GM23338 (cell line): ENCODE measurements around the gene EDIL3.

ENCODE experiments used
- CREB1 ChIP-seq: fragments of 250-450 bp; sonication (Bioruptor Pico); IDR thresholded peaks from 2 replicates; pipeline ENCODE4 v1.5.0; 2020; ENCODE audit warnings: low read depth, mild to moderate bottlenecking, moderate library complexity
- EZH2 ChIP-seq: fragments of 200-600 bp; sonication (generic); IDR thresholded peaks from one replicate; pipeline ENCODE4 v1.8.0; 2017; ENCODE audit warnings: antibody characterized with exemption, mild to moderate bottlenecking, low read depth; ENCODE audit not compliant: unreplicated experiment
- EZH2phosphoT487 ChIP-seq: fragments of 200-600 bp; sonication (generic); IDR thresholded peaks from one replicate; pipeline ENCODE4 v1.8.1; 2018; ENCODE audit warnings: antibody characterized with exemption; ENCODE audit not compliant: unreplicated experiment
- JUNB ChIP-seq: IDR thresholded peaks from one replicate; pipeline ENCODE4 v1.6.1; 2016; ENCODE audit warnings: antibody characterized with exemption; ENCODE audit not compliant: unreplicated experiment
- POLR2AphosphoS5 ChIP-seq: IDR thresholded peaks from 2 replicates; pipeline ENCODE4 v1.6.1; 2016; ENCODE audit warnings: antibody characterized with exemption, low read depth
- STAT1 ChIP-seq: IDR thresholded peaks from one replicate; pipeline ENCODE4 v1.6.1; 2016; ENCODE audit warnings: antibody characterized with exemption; ENCODE audit not compliant: unreplicated experiment
- ZNF114 ChIP-seq: fragments of 250-450 bp; sonication (Bioruptor Pico); IDR thresholded peaks from 2 replicates; pipeline ENCODE4 v1.5.0; 2020; ENCODE audit warnings: mild to moderate bottlenecking, moderate library complexity
- ZNF331 ChIP-seq: fragments of 250-450 bp; sonication (Bioruptor Pico); IDR thresholded peaks from 2 replicates; pipeline ENCODE4 v1.5.0; 2020; ENCODE audit warnings: low read depth, mild to moderate bottlenecking, moderate library complexity
- TF ChIP-seq, protein P1 (sequence below), 2 experiments: fragments of 200-600 bp in 1 of 2; sonication (generic) in 1 of 2; conservative IDR thresholded peaks; 2 replicates each; pipeline versions ENCODE4 v1.5.1 to v1.6.1; 2016 to 2017; ENCODE audit warnings: antibody characterized with exemption in 2 of 2, low read depth in 2 of 2, mild to moderate bottlenecking in 2 of 2, moderate library complexity in 1 of 2
- TF ChIP-seq, protein P2 (sequence below): IDR thresholded peaks from one replicate; pipeline ENCODE4 v1.6.1; 2018; ENCODE audit warnings: antibody characterized with exemption; ENCODE audit not compliant: unreplicated experiment
- TF ChIP-seq, protein P3 (sequence below): IDR thresholded peaks from 2 replicates; pipeline ENCODE4 v1.6.1; 2016; ENCODE audit warnings: antibody characterized with exemption

DNA sequence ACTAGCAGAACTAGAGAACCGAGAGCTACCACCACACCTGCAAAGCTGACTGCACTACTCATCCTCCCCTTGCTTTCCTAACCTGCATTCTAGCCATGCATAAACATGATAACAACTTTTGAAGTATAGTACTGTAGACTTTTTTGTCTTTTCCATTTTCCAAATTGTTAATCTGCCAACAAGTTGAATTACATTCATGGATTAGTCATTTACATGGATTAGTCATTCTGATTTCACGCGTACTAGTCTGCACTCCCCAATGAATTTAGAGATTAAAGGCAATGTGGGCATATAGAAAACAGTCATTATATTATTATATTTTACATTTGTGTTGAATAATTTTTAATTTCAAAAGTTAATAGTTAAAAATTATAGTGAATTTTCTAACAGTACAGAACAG, 81.4 kb downstream of the EDIL3 start:
- TF ChIP-seq, protein P1, sequence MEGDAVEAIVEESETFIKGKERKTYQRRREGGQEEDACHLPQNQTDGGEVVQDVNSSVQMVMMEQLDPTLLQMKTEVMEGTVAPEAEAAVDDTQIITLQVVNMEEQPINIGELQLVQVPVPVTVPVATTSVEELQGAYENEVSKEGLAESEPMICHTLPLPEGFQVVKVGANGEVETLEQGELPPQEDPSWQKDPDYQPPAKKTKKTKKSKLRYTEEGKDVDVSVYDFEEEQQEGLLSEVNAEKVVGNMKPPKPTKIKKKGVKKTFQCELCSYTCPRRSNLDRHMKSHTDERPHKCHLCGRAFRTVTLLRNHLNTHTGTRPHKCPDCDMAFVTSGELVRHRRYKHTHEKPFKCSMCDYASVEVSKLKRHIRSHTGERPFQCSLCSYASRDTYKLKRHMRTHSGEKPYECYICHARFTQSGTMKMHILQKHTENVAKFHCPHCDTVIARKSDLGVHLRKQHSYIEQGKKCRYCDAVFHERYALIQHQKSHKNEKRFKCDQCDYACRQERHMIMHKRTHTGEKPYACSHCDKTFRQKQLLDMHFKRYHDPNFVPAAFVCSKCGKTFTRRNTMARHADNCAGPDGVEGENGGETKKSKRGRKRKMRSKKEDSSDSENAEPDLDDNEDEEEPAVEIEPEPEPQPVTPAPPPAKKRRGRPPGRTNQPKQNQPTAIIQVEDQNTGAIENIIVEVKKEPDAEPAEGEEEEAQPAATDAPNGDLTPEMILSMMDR (conservative IDR thresholded peaks at IDR 0.05; ENCODE audit: low read depth in 2 of 2), result no peak
- no peak for TF ChIP-seq EZH2
- TF ChIP-seq CREB1 (CRISPR knock-in tag), result no peak
- TF ChIP-seq JUNB, result no peak
- TF ChIP-seq, protein P2, sequence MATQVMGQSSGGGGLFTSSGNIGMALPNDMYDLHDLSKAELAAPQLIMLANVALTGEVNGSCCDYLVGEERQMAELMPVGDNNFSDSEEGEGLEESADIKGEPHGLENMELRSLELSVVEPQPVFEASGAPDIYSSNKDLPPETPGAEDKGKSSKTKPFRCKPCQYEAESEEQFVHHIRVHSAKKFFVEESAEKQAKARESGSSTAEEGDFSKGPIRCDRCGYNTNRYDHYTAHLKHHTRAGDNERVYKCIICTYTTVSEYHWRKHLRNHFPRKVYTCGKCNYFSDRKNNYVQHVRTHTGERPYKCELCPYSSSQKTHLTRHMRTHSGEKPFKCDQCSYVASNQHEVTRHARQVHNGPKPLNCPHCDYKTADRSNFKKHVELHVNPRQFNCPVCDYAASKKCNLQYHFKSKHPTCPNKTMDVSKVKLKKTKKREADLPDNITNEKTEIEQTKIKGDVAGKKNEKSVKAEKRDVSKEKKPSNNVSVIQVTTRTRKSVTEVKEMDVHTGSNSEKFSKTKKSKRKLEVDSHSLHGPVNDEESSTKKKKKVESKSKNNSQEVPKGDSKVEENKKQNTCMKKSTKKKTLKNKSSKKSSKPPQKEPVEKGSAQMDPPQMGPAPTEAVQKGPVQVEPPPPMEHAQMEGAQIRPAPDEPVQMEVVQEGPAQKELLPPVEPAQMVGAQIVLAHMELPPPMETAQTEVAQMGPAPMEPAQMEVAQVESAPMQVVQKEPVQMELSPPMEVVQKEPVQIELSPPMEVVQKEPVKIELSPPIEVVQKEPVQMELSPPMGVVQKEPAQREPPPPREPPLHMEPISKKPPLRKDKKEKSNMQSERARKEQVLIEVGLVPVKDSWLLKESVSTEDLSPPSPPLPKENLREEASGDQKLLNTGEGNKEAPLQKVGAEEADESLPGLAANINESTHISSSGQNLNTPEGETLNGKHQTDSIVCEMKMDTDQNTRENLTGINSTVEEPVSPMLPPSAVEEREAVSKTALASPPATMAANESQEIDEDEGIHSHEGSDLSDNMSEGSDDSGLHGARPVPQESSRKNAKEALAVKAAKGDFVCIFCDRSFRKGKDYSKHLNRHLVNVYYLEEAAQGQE, result no peak
- TF ChIP-seq, protein P3, sequence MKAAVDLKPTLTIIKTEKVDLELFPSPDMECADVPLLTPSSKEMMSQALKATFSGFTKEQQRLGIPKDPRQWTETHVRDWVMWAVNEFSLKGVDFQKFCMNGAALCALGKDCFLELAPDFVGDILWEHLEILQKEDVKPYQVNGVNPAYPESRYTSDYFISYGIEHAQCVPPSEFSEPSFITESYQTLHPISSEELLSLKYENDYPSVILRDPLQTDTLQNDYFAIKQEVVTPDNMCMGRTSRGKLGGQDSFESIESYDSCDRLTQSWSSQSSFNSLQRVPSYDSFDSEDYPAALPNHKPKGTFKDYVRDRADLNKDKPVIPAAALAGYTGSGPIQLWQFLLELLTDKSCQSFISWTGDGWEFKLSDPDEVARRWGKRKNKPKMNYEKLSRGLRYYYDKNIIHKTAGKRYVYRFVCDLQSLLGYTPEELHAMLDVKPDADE, result no peak
- TF ChIP-seq ZNF331 (CRISPR knock-in tag), result no peak
- TF ChIP-seq STAT1, result no peak
- TF ChIP-seq POLR2AphosphoS5, result no peak
- no peak for TF ChIP-seq EZH2phosphoT487
- no peak for TF ChIP-seq ZNF114
